GM18507 (cell line): ENCODE measurements around the gene CCDC59.
"Not testable (repeated sequence)": the region's sequence is repeated elsewhere in the genome, so short reads cannot be mapped to it uniquely, and the experiment has no call there.

ENCODE experiments used
- DNase-seq: peaks from one replicate; pipeline ENCODE4 v3.0.0; 2011; ENCODE audit warnings: low read depth; ENCODE audit not compliant: insufficient read length; ENCODE audit errors: extremely low spot score
- FAIRE-seq: peaks from 2 replicates; lab custom pipeline; 2011; peaks lifted over from hg19 to GRCh38; lab: Jason Lieb, UNC

CCDC59 gene

DNA sequence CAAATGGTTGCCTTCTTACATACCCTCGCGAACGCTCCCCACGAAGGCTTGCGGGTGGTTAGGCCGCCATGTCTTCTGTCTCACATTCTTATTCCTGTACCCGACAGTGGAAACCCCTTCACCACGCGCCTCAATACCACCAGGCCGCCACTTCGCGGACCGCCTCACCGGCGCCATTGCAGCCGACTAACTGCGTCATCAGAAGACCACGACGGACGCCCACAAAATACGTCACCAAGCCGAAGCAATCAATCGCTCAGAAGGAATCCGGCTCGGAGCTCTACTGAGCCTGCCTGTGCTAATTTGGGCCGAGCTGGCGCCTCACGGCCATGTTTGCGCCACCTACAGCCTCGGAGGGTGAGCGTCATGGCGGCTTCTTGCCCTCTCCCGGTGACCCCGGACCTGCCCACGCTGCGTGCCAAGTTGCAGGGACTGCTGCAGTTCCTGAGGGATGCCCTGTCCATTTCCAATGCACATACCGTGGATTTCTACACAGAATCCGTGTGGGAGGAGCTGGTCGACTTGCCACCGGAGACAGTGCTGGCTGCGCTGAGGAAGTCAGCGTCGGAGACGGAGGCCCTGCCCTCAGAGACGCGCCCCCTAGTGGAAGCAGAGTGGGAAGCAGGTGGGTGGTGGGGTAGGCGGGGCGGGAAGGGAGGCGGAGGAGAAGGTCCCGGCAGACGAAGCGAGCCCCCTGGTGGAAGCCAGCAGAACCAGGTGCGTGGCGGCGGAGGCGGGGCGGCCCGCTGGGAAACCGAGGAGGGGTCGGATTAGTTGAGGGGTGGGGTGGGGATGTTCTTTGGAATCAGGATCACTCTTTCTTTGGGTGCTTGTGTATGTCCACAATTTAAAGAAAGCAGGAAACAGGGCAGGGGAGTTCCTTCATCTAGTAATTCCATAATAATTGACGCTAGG, at the start of gene CCDC59, which contains the start of gene METTL25:
TSS of gene CCDC59 (minus strand) at position 188 of the 915 bp plus-strand sequence. CDS start at position 177, 11 bp downstream.
TSS of gene METTL25 (plus strand) at position 330 of the 915 bp plus-strand sequence. CDS start at position 367, 37 bp downstream.
- DNase-seq, result peak; percentile 79
- FAIRE-seq, result peak; percentile 97

- DNase-seq, result no peak
- no peak for FAIRE-seq
Measured at GRCh38 chr12:82407481-82407880, 49.3 kb upstream of the CCDC59 start.

- DNase-seq (no peak), FAIRE-seq (no peak)
Measured at GRCh38 chr12:82406651-82407050, 48.5 kb upstream of the CCDC59 start.

GRCh38 chr12:82400819-82401218, 42.6 kb upstream of the CCDC59 start:
- FAIRE-seq (no peak), DNase-seq (no peak)

GRCh38 chr12:82398879-82399278, 40.7 kb upstream of the CCDC59 start:
- FAIRE-seq, result peak; percentile 29
- DNase-seq, result no peak

DNA sequence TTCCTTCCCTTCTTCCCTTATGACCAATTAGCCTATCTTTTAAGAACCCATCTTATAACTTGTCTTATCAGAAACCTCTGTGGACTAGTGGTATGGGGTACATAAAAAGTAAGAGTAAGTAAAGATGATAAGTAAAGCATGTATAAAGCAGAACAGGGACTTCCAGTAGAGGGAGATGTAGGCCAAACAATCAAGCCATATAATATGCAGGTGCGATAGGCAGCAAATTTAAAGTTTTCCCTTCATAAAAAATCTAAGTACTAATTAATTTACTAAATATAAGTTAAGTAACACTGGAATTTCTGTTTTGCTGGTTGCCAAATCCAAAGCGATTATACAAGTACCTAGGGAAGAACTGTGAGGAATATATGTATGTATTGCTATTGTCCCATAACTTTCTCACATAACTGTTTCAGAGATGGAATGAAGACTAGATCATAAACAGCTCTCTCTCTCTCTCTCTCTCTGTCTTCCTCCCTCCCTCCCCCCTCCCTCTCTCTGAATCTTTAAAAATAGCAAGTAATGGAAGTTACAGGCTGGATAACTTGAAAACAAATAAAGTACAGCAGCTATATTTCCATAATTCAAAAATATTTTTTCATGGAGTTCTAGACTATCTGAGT, 25.9 kb upstream of the CCDC59 start:
- no peak for DNase-seq
- FAIRE-seq, result no peak

DNA sequence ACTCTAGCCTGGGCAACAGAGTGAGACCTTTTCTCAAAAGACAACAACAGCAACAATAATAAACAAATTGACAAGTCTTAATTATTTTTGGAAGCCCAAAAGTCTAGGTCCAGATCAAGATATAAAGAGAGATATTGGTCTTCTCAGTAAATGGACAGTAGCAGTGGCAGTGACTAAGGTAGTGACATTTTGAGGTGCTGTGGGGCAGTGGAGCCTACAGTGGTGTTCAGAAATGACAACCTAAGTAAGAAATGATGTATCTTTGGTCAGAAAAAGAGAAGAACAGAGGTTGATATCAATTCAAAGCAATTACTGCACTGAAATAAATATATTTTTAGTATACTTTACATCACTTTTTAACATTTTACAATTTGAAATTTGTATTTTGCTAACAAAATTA, 20.8 kb upstream of the CCDC59 start:
- DNase-seq, result no peak

DNA sequence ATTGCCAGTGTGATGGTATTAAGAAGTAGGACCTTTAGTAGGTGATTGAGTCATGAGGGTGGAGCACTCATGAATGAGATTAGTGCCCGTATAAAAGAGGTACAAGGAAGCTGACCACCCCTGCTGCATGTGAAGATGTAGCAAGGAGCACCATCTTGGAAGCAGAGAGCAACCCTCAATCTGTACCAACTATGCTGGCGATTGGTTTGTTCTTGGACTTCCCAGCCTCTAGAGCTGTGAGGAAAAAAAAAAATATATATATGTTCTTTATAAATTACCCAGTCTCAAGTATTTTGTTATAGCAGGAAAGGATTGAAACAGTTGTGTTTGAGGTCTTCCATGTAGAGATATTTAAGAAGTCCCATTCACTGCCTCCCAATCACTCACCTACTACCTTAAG, 17.0 kb upstream of the CCDC59 start:
- FAIRE-seq, result no peak
- no peak for DNase-seq

More for the DNA sequence above, 20.8 kb upstream of the CCDC59 start:
- FAIRE-seq, result no peak

DNA sequence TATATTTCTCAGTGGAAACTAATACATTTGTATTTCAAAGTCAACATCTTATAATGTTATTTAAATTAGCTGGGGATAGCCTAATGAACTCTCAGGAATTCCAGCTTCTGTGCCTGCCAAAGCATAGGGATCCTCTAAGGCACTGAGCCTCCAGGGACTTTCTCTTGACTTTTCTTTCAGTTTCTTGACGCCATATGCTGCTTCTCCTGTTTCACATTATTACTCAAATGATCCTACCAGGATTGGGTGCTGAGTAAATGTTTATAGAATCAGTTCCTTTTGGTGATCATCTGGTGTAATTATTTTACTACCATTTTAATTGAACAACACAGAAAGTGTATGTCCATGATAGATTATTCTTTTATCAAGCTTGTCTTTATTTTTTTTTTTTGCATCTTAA, 8.0 kb upstream of the CCDC59 start:
- DNase-seq (no peak), FAIRE-seq (no peak)

DNA sequence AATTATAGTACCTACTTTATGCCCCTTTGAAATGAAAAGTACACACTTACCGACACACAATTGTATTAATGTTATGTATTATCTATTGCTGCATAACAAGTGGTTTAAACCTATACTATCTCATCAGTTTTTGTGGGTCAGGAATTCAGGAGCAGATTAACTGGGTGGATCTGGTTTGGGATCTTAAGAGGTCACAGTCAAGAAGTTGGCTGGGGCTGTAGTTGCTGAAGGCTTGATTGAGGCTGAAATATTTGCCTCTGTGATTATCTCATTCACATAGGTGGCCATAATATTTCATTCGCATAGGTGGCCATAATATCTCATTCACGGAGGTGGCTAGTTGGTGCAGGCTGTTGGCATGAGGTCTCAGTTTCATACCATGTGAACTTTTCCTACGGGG, 5.8 kb upstream of the CCDC59 start:
- no peak for FAIRE-seq
- DNase-seq, result no peak

- DNase-seq (no peak), FAIRE-seq (no peak)
Measured at GRCh38 chr12:82361461-82361915, 3.3 kb upstream of the CCDC59 start.

DNA sequence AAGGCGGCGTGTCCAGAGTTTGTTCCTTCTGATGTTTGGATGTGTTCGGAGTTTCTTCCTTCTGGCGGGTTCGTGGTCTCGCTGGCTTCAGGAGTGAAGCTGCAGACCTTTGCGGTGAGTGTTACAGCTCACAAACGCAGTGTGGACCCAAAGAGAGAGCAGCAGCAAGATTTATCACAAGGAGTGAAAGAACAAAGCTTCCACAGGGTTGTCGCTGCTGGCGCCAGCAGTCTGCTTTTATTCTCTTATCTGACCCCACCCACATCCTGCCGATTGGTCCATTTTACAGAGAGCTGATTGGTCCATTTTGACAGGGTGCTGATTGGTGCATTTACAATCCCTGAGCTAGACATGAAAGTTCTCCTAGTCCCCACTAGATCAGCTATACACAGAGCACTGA, 2.6 kb upstream of the CCDC59 start:
- not testable (repeated sequence) for FAIRE-seq, DNase-seq

GRCh38 chr12:82359115-82359478, 910 bp upstream of the CCDC59 start:
- no peak for DNase-seq
- FAIRE-seq, result no peak

GRCh38 chr12:82357845-82358199, 365 bp downstream of the CCDC59 start:
- DNase-seq (no peak), FAIRE-seq (no peak)

- DNase-seq (no peak), FAIRE-seq (no peak)
Measured at GRCh38 chr12:82357340-82357739, 847 bp downstream of the CCDC59 start.

- no peak for DNase-seq
- no peak for FAIRE-seq
Measured at GRCh38 chr12:82351390-82351789, 6.8 kb downstream of the CCDC59 start.

- FAIRE-seq (no peak), DNase-seq (no peak)
Measured at GRCh38 chr12:82350161-82350560, 8.0 kb downstream of the CCDC59 start.

- DNase-seq (no peak), FAIRE-seq (no peak)
Measured at GRCh38 chr12:82329508-82329907, 28.7 kb downstream of the CCDC59 start.

- DNase-seq, result no peak
- FAIRE-seq, result no peak
Measured at GRCh38 chr12:82327861-82328260, 30.3 kb downstream of the CCDC59 start.

- FAIRE-seq (no peak), DNase-seq (no peak)
Measured at GRCh38 chr12:82326905-82327503, 31.2 kb downstream of the CCDC59 start.
